ENCODE measurements around the gene EPAS1. TPM values are rescaled to one million over a fixed set of nuclear protein-coding genes. Genes with fewer than 3 reads are reported as not detected.

The EPAS1 gene
- total RNA-seq, 6 experiments from 2014 or later, result 101 to 232 (median 170) TPM

GRCh38 chr2:46346719-46347118, 49.5 kb downstream of the EPAS1 start:
- peaks cover 0 to 28% (median 12%) of the 10 kb centered on the region in 4 donors for H3K4me1 ChIP-seq
- no peak overlapping the region for H3K27ac ChIP-seq
- ATAC-seq (no peak), DNase-seq (no peak)
- WGBS (ENCODE audit: insufficient coverage, low coverage, low lambda C conversion rate, missing lambda C conversion rate), result no CpG with 5 or more reads among the region's 10 CpGs
- peaks cover 3 to 42% (median 22%) of the 10 kb centered on the region in 4 donors for H3K36me3 ChIP-seq
- intact Hi-C loops (cut with DNase I), result no loop called here
- H3K9me3 ChIP-seq, result no peaks in the 10 kb centered on the region
- TF ChIP-seq POLR2A (IDR thresholded peaks at IDR 0.05) (no peak), CTCF (IDR thresholded peaks at IDR 0.05) (no peak)
- no peak overlapping the region for H3K4me3 ChIP-seq
- H3K27me3 ChIP-seq, result no peaks in the 10 kb centered on the region

GRCh38 chr2:46347648-46348280, 50.6 kb downstream of the EPAS1 start:
- DNase-seq (no peak), ATAC-seq (peak in 2 of 4 donors; percentile 20 to 44)
- TF ChIP-seq POLR2A (IDR thresholded peaks at IDR 0.05), result no peak
- TF ChIP-seq CTCF (IDR thresholded peaks at IDR 0.05), result no peak
- Histone ChIP-seq H3K4me1 (peaks cover 0 to 27% (median 11%) of the 10 kb centered on the region in 4 donors), H3K36me3 (peaks cover 3 to 47% (median 25%) of the 10 kb centered on the region in 4 donors), H3K4me3 (no peak overlapping the region), H3K27me3 (no peaks in the 10 kb centered on the region), H3K27ac (peak overlapping the region in 1 of 3 donors; percentile 3), H3K9me3 (no peaks in the 10 kb centered on the region)
- WGBS (ENCODE audit: insufficient coverage, low coverage, low lambda C conversion rate, missing lambda C conversion rate), result 58% methylated on average over 11 of the region's 11 CpGs
- intact Hi-C loops (cut with DNase I), result no loop called here

- H3K4me3 ChIP-seq, result no peak overlapping the region
- DNase-seq, result no peak
- no CpG with 5 or more reads among the region's 6 CpGs for WGBS (ENCODE audit: insufficient coverage, low coverage, low lambda C conversion rate, missing lambda C conversion rate)
- ATAC-seq, result peak; percentile 5 to 56 (median 42)
- H3K4me1 ChIP-seq, result peaks cover 0 to 23% (median 4%) of the 10 kb centered on the region in 4 donors
- intact Hi-C loops (cut with DNase I), result no loop called here
- no peak overlapping the region for H3K27ac ChIP-seq
- no peaks in the 10 kb centered on the region for H3K9me3 ChIP-seq
- H3K27me3 ChIP-seq, result no peaks in the 10 kb centered on the region
- no peak for TF ChIP-seq POLR2A (IDR thresholded peaks at IDR 0.05)
- no peak for TF ChIP-seq CTCF (IDR thresholded peaks at IDR 0.05)
- H3K36me3 ChIP-seq, result peaks cover 3 to 55% (median 25%) of the 10 kb centered on the region in 4 donors
These were observed 51.9 kb downstream of the EPAS1 start for GRCh38 chr2:46349115-46349547.

GRCh38 chr2:46350029-46350689, 53.0 kb downstream of the EPAS1 start:
- Histone ChIP-seq H3K9me3 (no peaks in the 10 kb centered on the region), H3K27ac (peak overlapping the region in 1 of 3 donors; percentile 44), H3K36me3 (peaks cover 3 to 59% (median 28%) of the 10 kb centered on the region in 4 donors), H3K27me3 (no peaks in the 10 kb centered on the region), H3K4me1 (peaks cover 0 to 13% (median 3%) of the 10 kb centered on the region in 4 donors), H3K4me3 (no peak overlapping the region)
- ATAC-seq (peak in 2 of 4 donors; percentile 7 to 16), DNase-seq (no peak)
- intact Hi-C loops (cut with DNase I), result no loop called here
- 48% methylated on average over 8 of the region's 8 CpGs for WGBS (ENCODE audit: insufficient coverage, low coverage, low lambda C conversion rate, missing lambda C conversion rate)
- TF ChIP-seq POLR2A (IDR thresholded peaks at IDR 0.05) (no peak), CTCF (IDR thresholded peaks at IDR 0.05) (no peak)
